Measurements from ENCODE around the gene SDF2. TPM values are rescaled to one million over a fixed set of nuclear protein-coding genes. Genes with fewer than 3 reads are reported as not detected.

The SDF2 gene
- polyA plus RNA-seq, 1 of the 3 experiments (the other 2 are of a cell fraction) = 108 TPM

GRCh38 chr17:28682655-28683054, 20.9 kb upstream of the SDF2 start:
- CTCF ChIA-PET = interaction anchor here (1.4 to 1.6 kb wide), 3 partner anchors 14 to 36 kb away, joined by 4 read pairs; no protein-coding TSS in a partner anchor
- H3K27me3 ChIP-seq (ENCODE audit: insufficient read depth) = no peaks in the 10 kb centered on the region
- POLR2A ChIA-PET = no interaction called here

More at GRCh38 chr17:28682655-28683054, 20.9 kb upstream of the SDF2 start:
- Histone ChIP-seq H3K9me2 (no peaks in the 10 kb centered on the region), H3F3A (replicated peaks; ENCODE audit: insufficient read depth) (peaks cover 5% of the 10 kb centered on the region), H2AFZ (ENCODE audit: low read depth) (no peak overlapping the region), H3K79me2 (ENCODE audit: insufficient read depth) (no peaks in the 10 kb centered on the region), H3K9ac (no peak overlapping the region), H3K9me3 (no peaks in the 10 kb centered on the region), H3K36me3 (replicated peaks in 1 of 2; ENCODE audit: control insufficient read depth in 1 of 2, insufficient read depth in 2 of 2, low read length in 1 of 2) (peaks cover 77 to 78% of the 10 kb centered on the region in 2 experiments), H3K4me2 (no peak overlapping the region), H3K4me3 (ENCODE audit: low read depth in 2 of 2, low read length in 1 of 2) (no peak overlapping the region), H3K27ac (ENCODE audit: low read depth in 2 of 2, low read length in 1 of 2) (no peak overlapping the region), H4K20me1 (ENCODE audit: insufficient read depth) (no peaks in the 10 kb centered on the region), H3K4me1 (ENCODE audit: control insufficient read depth in 1 of 2, insufficient read depth in 2 of 2, low read depth in 1 of 2, low read length in 1 of 2) (no peaks in the 10 kb centered on the region)
- WGBS (ENCODE audit: low lambda C conversion rate) = 97% methylated on average over 10 of the region's 11 CpGs
- TF ChIP-seq TEAD4 (IDR thresholded peaks at IDR 0.05; ENCODE audit: borderline replicate concordance, insufficient read depth) (no peak), NRF1 (IDR thresholded peaks at IDR 0.05; ENCODE audit: low read depth, low read length) (no peak), FOSL2 (IDR thresholded peaks at IDR 0.05; ENCODE audit: borderline replicate concordance, low read depth) (no peak), EP300 (IDR thresholded peaks at IDR 0.05; ENCODE audit: borderline replicate concordance in 1 of 2, low read depth in 1 of 2, low read length in 1 of 2) (no peak), YY1 (IDR thresholded peaks at IDR 0.05; ENCODE audit: low read depth) (no peak), REST (IDR thresholded peaks at IDR 0.05; ENCODE audit: low read depth, low read length) (no peak), IRF3 (IDR thresholded peaks at IDR 0.05; ENCODE audit: low read depth, low read length) (no peak), ELF1 (IDR thresholded peaks at IDR 0.05) (no peak), RXRA (IDR thresholded peaks at IDR 0.05; ENCODE audit: borderline replicate concordance, low read depth) (no peak), SIN3A (IDR thresholded peaks at IDR 0.05; ENCODE audit: borderline replicate concordance, low read depth, low read length) (no peak), NFIC (IDR thresholded peaks at IDR 0.05; ENCODE audit: borderline replicate concordance) (no peak), MAX (IDR thresholded peaks at IDR 0.05; ENCODE audit: low read depth) (no peak), EZH2phosphoT487 (IDR thresholded peaks at IDR 0.05; ENCODE audit: borderline replicate concordance, low read depth) (no peak), POLR2AphosphoS5 (IDR thresholded peaks at IDR 0.05; ENCODE audit: low read depth, low read length) (no peak), USF1 (IDR thresholded peaks at IDR 0.05; ENCODE audit: borderline replicate concordance, low read depth) (no peak), SMC3 (IDR thresholded peaks at IDR 0.05; ENCODE audit: low read depth, low read length) (no peak), RCOR1 (IDR thresholded peaks at IDR 0.05; ENCODE audit: low read length) (no peak), MXI1 (IDR thresholded peaks at IDR 0.05; ENCODE audit: low read depth, low read length) (no peak), MEF2A (IDR thresholded peaks at IDR 0.05; ENCODE audit: borderline replicate concordance, low read depth) (no peak)
- DNase-seq = no peak

Measured in SK-N-SH (cell line).